D721Med (cell line): ENCODE results near the gene MAMDC2.

ENCODE experiments used
- DNase-seq: peaks from one replicate; pipeline ENCODE4 v3.0.0; 2011; ENCODE audit warnings: low spot score; ENCODE audit not compliant: insufficient read length
- FAIRE-seq: peaks from 2 replicates; lab custom pipeline; 2011; peaks lifted over from hg19 to GRCh38; lab: Jason Lieb, UNC
- CTCF ChIP-seq: IDR thresholded peaks from 2 replicates; pipeline ENCODE4 v1.5.1; 2012; ENCODE audit warnings: mild to moderate bottlenecking, control low read depth; ENCODE audit not compliant: insufficient read depth; ENCODE audit errors: missing control alignments

Gene MAMDC2

DNA sequence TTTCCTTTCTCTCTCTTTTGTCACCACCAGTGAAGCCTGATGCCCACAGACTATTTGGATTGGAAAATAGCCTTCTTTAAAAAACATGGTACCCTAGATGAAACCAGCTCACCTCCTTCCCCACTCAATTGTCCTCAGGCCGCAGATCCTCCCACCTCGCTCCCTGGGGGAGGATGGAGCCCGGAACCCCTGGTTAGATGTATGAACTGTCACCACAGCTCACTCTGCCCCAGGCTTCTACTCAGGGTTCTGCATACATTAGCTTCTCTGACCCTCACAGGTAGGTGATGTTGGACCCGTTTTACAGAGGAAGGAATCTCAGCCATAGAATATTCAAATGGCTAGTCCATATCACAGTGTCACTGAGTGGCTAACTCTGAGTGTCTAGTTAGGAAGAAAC lies 1.8 kb downstream of the MAMDC2 start:
- DNase-seq (no peak), FAIRE-seq (no peak)
- no peak for TF ChIP-seq CTCF

DNA sequence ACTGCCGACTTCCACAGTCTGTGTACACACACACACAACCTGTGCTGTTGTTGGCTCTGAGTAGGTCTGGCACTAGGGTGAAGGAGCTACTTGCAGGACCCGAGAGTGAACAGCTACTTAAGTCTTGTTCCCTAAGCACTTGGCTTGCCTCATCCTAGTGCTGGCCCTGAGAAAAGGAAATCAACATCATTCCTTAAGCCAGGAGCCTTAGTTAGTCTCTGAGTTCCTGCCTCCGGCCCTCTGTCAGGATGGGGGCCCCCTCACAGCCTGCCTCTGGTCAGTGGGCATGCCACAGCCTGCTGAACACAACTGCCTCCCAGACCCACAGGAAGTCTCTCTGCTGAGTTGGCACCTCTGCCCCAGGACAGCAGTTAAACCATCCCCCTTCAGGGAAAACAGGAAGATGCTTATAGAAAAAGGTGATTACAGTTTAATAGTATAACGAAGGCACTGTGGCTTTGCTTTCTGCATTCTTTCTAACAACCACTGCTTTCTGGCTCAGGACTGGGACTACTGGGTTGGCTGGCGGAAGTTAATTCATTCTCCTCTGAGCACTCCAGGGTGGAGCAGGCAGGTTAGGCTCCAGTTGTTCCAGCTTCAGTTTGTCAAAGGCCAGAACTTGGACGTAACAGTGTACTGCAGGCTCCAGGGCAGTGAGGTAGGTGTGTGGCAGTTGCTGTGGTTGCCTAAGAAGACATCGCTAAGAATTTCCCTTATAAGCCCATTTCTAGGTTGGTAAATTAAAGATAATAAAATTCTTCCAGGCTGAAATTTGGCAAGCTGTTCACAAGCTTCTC lies 2.8 kb downstream of the MAMDC2 start:
- no peak for DNase-seq
- TF ChIP-seq CTCF: no peak
- FAIRE-seq: no peak

- no peak for TF ChIP-seq CTCF
- FAIRE-seq: no peak
- no peak for DNase-seq
These were observed 5.6 kb downstream of the MAMDC2 start for GRCh38 chr9:70049236-70049635.

DNA sequence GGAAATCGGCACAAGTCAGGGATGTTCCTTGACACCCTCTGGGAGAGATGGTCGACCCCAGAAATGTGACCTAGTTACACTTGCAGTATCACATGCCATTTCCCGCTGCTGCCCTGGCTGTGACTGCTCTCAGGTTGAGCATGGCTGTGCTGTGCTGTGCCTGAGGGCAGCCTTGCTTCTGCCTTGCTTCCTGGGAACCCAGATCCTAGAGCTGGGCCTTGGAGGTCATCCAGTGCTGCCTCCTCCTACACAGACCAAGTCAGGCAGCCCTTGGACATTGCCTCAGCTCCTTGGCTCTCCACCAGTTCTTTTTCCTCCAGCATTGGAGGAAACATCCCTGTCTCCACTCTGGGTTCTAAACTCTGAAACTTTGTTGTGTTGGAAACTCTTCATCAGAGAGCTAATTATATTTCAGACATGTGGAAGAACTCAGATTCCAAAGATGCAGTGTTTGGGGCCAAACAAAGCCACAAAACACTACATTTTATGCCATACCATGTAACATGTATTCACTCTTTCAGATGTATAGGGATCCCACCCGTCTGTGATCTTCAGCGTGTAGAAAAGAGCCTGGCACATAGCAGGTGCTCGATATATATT lies 6.1 kb downstream of the MAMDC2 start:
- no peak for DNase-seq
- TF ChIP-seq CTCF: no peak
- no peak for FAIRE-seq

DNA sequence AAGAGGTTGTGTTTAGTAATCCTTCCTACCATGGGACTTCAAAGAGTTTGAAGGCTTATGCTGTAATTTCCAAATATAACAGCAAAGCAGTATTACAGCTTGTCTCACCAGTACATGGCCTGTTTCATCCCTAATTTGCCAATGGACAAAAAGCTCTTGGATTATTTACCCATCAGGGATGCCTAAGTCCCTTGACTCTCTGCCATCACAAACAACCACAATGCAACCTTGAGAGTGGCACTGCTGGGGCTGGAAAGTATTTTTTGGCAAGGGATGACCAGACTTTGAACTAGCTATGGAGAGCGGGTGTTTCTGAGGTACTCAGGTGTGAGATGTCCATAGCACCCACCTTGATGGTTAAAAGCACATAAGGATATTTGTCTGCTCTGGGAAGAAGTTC lies 9.1 kb downstream of the MAMDC2 start:
- FAIRE-seq (no peak), DNase-seq (no peak)
- no peak for TF ChIP-seq CTCF

GRCh38 chr9:70053864-70054263 lies 10.2 kb downstream of the MAMDC2 start:
- no peak for DNase-seq
- no peak for TF ChIP-seq CTCF
- FAIRE-seq: peak; percentile 6

GRCh38 chr9:70054521-70054920 lies 10.9 kb downstream of the MAMDC2 start:
- no peak for TF ChIP-seq CTCF
- no peak for FAIRE-seq
- DNase-seq: no peak
